Osteoblast (primary cell): ENCODE data around the gene G0S2. TPM values are rescaled to one million over a fixed set of nuclear protein-coding genes. Genes with fewer than 3 reads are reported as not detected.

Source experiments
- DNase-seq: peaks from one replicate; pipeline ENCODE4 v3.0.0; 2011; ENCODE audit warnings: low spot score, mixed read lengths; ENCODE audit not compliant: insufficient read length; ENCODE audit errors: missing footprints
- H2AFZ ChIP-seq: 2 replicates; pipeline ENCODE4 v1.6.0; 2011; ENCODE audit warnings: mild to moderate bottlenecking, low read length
- H3K27ac ChIP-seq: 2 replicates; pipeline ENCODE4 v1.5.1; 2011; ENCODE audit warnings: mild to moderate bottlenecking, low read depth, low read length, moderate library complexity
- H3K27me3 ChIP-seq: 2 replicates; pipeline ENCODE4 v1.6.0; 2012; ENCODE audit warnings: mild to moderate bottlenecking, control low read depth, inconsistent platforms, low read length, moderate library complexity; ENCODE audit not compliant: insufficient read depth
- H3K36me3 ChIP-seq: 2 replicates; pipeline ENCODE4 v1.5.1; 2011; ENCODE audit warnings: mild to moderate bottlenecking, low read length, control low read depth, moderate library complexity; ENCODE audit not compliant: insufficient read depth
- H3K4me1 ChIP-seq: 2 replicates; pipeline ENCODE4 v1.5.1; 2011; ENCODE audit warnings: mild to moderate bottlenecking, low read length, control low read depth, moderate library complexity; ENCODE audit not compliant: insufficient read depth
- H3K4me2 ChIP-seq: 2 replicates; pipeline ENCODE4 v1.6.0; 2011; ENCODE audit warnings: mild to moderate bottlenecking, low read length; ENCODE audit not compliant: insufficient read depth
- H3K4me3 ChIP-seq: fragments of 200-600 bp; sonication (generic); 3 replicates; pipeline ENCODE4 v1.5.1; 2012; ENCODE audit warnings: mild to moderate bottlenecking, low read length, inconsistent platforms; ENCODE audit not compliant: insufficient read depth
- H3K79me2 ChIP-seq: 2 replicates; pipeline ENCODE4 v1.6.0; 2012; ENCODE audit warnings: mild to moderate bottlenecking, low read length, control low read depth, inconsistent platforms; ENCODE audit not compliant: insufficient read depth
- H3K9me3 ChIP-seq: 2 replicates; pipeline ENCODE4 v1.5.1; 2011; ENCODE audit warnings: low read depth, low read length, control low read depth
- H4K20me1 ChIP-seq: 2 replicates; pipeline ENCODE4 v1.6.0; 2012; ENCODE audit warnings: mild to moderate bottlenecking, low read length, control low read depth; ENCODE audit not compliant: insufficient read depth
- total RNA-seq: library from RNA; depleted of rRNA; stranded (reverse); fragments of >200 nt; gene quantifications from 2 replicates; pipeline ENCODE4 v1.2.3, GENCODE V29; 2012
- TF ChIP-seq, protein P1 (sequence below): IDR thresholded peaks from 2 replicates; pipeline ENCODE4 v1.5.1; 2011; ENCODE audit warnings: mild to moderate bottlenecking, low read depth, low read length, moderate library complexity; ENCODE audit errors: extremely low read depth

Gene G0S2
- total RNA-seq, 1 donor = 10.5 TPM

DNA sequence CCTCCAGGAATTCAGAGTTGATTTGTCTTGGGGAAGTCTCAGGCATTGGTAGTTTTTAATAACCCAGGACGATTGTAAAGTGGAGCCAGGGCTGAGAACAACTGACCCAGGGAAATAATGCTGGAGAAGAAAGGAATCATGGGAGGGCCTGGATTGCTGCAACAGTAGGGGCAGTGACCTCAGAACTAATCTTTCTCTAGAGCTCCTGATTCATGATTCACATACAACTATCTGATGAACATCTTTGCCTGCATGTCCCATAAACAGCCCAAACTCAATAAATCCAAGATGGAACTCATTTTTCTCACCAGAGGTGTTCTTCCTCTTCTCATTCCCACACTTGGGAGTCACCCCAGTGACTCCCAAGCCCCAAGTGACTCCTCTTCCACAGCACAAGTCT, 8.1 kb upstream of the G0S2 start:
- Histone ChIP-seq H3K79me2 (no peaks in the 10 kb centered on the region), H3K4me1 (peaks cover 7% of the 10 kb centered on the region), H4K20me1 (no peaks in the 10 kb centered on the region), H3K9me3 (no peaks in the 10 kb centered on the region), H3K27me3 (peaks cover 5% of the 10 kb centered on the region), H3K27ac (no peak overlapping the region), H3K4me3 (no peak overlapping the region), H3K4me2 (no peak overlapping the region), H3K36me3 (no peaks in the 10 kb centered on the region), H2AFZ (no peak overlapping the region)
- TF ChIP-seq, protein P1, sequence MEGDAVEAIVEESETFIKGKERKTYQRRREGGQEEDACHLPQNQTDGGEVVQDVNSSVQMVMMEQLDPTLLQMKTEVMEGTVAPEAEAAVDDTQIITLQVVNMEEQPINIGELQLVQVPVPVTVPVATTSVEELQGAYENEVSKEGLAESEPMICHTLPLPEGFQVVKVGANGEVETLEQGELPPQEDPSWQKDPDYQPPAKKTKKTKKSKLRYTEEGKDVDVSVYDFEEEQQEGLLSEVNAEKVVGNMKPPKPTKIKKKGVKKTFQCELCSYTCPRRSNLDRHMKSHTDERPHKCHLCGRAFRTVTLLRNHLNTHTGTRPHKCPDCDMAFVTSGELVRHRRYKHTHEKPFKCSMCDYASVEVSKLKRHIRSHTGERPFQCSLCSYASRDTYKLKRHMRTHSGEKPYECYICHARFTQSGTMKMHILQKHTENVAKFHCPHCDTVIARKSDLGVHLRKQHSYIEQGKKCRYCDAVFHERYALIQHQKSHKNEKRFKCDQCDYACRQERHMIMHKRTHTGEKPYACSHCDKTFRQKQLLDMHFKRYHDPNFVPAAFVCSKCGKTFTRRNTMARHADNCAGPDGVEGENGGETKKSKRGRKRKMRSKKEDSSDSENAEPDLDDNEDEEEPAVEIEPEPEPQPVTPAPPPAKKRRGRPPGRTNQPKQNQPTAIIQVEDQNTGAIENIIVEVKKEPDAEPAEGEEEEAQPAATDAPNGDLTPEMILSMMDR = no peak
- no peak for DNase-seq

DNA sequence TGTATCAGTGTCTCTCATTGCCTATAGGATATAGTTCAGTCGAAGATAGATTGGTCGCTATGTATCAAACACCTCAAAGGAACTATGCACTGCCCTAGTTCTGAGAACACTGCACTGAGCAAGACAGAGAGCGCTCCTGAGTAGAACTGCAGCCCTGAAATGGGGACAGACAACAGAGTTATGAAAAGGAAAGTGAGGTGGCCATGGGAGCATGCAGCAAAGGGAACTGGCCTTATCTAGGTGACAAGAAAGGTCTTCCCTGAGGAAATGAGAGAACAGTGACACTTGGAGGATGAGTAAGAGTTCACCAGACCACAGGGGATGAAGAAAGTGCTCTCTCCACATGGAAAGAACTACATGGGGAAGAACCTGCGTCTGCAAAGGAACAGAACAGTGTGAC, 7.5 kb upstream of the G0S2 start:
- no peak overlapping the region for H3K4me3 ChIP-seq
- no peaks in the 10 kb centered on the region for H3K79me2 ChIP-seq
- H4K20me1 ChIP-seq = no peaks in the 10 kb centered on the region
- DNase-seq = no peak
- H3K36me3 ChIP-seq = no peaks in the 10 kb centered on the region
- H3K27ac ChIP-seq = no peak overlapping the region
- no peak overlapping the region for H2AFZ ChIP-seq
- H3K9me3 ChIP-seq = no peaks in the 10 kb centered on the region
- peaks cover 5% of the 10 kb centered on the region for H3K27me3 ChIP-seq
- peaks cover 5% of the 10 kb centered on the region for H3K4me1 ChIP-seq
- H3K4me2 ChIP-seq = no peak overlapping the region
- TF ChIP-seq, protein P1 = no peak

DNA sequence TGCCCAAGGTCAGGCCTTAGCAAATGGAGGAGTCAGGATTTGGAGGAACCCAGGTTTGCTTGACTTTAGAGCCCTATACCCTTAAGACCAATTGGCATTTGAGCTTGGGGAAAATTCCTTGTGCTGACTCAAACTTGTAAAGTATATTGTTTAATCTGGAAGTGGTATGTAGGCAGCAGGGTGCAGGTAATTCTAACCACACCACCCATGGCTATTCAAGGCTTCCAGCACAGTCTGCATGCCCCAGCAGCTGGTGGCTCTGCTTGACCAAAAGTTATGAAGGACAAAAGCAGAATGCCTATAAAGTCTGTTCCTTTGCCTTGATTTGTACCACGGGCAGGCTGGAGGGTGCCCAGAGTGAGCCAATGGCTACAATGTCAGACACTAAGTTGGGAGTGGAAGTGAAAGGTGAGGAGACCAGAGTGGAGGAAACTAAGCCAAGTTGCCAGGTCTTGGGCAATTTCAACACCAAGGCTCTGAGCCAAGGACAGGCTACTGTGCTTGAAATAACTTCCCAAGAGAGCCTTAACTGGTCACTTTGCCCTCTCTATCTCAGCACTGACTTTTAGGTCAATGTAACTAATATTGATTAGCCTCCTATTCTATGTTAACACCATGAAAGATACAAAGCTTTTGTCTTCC, 4.7 kb upstream of the G0S2 start:
- H4K20me1 ChIP-seq = no peaks in the 10 kb centered on the region
- TF ChIP-seq, protein P1 = no peak
- no peak for DNase-seq
- H3K9me3 ChIP-seq = no peaks in the 10 kb centered on the region
- no peak overlapping the region for H3K4me2 ChIP-seq
- H2AFZ ChIP-seq = no peak overlapping the region
- no peaks in the 10 kb centered on the region for H3K36me3 ChIP-seq
- H3K27ac ChIP-seq = no peak overlapping the region
- peaks cover 15% of the 10 kb centered on the region for H3K4me1 ChIP-seq
- peaks cover 5% of the 10 kb centered on the region for H3K27me3 ChIP-seq
- no peak overlapping the region for H3K4me3 ChIP-seq
- H3K79me2 ChIP-seq = no peaks in the 10 kb centered on the region

DNA sequence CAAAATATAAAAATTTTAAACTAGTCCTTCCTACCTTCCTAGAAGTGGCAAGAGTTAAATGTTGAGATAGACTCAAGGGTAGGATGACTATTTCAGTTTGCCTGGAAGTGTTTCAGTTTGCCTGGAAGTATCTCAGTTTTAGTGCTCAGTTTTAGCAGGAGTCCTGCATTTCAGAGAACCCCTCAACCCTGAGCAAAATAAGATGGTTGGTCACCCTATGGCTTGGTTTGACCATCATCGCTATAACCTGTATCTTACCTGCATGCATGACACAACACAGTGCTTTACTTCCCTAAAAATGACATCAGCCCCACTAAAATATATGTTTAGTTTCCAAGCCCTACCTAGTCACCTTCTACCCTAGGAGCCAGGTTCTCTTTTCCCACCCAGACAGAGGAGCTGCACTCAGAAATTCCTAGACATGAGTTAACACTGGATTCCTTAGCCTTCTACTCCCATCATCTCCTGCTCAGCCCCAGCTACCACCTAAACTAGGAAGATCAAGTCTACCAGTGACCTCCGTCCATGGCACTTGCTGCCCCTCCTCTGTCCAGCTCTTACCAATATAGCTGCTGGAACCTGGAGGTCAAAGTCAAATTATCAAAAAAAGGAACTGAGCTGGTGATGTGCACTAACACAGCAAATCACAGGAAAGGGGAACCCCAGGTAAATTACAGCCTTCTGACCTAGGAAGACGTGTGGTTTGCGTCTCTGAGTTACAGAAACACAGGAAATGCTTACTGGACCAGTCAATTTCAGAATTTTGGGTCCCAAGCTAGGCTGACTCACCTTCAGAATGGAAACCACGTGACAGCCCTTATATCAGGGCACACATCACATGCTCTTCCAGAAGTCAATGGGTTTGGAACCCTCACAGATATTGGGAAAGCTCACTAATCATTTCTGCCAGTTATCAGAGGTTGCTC, 2.2 kb upstream of the G0S2 start:
- Histone ChIP-seq H3K4me1 (peaks cover 24% of the 10 kb centered on the region), H3K9me3 (no peaks in the 10 kb centered on the region), H3K4me2 (no peak overlapping the region), H4K20me1 (no peaks in the 10 kb centered on the region), H2AFZ (no peak overlapping the region), H3K27me3 (peaks cover 13% of the 10 kb centered on the region), H3K36me3 (no peaks in the 10 kb centered on the region), H3K79me2 (no peaks in the 10 kb centered on the region), H3K4me3 (no peak overlapping the region), H3K27ac (no peak overlapping the region)
- TF ChIP-seq, protein P1 = no peak
- DNase-seq = peak; percentile 61
